Measurements from ENCODE around the gene TBC1D8.

Gene TBC1D8

DNA sequence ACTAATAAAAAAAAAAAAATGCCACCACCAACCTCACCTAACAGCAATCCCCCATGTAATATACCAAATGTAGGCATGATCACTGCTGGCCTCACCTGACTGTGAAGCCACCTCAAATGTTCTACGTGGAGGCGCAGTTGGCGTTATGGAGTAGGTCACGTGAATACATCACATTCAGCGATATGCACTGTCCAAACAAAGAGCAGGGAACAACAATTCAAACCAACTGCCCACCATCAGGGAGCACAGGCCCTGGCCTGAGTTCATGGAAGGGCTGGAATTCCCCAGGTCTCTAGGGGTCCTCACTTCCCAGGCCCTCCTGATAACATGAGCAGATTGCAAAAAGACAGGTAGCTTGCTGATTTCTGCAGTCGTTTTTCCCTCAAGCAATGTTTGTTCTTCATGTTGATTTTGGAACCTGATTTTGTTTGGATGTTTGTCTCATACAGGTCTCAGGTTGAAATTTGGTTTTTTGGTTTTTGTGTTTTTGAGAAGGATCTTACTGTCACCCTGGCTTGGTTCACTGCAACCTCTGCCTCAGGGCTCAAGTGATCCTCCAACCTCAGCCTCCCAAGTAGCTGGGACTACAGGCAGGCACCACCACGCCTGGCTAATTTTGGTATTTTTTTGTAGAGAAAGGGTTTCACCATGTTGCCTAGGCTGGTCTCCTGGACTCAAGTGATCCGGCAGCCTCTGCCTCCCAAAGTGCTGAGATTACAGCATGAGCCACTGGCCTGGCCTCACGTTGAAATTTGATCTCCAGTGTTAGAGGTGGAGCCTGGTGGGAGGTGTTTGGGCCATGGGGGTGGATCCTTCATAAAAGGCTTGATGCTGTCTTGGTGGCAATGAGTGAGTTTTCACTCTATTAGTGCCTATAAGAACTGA, 15.5 kb downstream of the TBC1D8 start:
- H3K4me3 ChIP-seq (ENCODE audit: low read depth, low read length): no peak overlapping the region
- no peak for TF ChIP-seq CTCF (IDR thresholded peaks at IDR 0.05; ENCODE audit: borderline replicate concordance, insufficient read depth, low read depth, low read length)

GRCh38 chr2:101133492-101134100, 17.6 kb downstream of the TBC1D8 start:
- TF ChIP-seq CTCF (IDR thresholded peaks at IDR 0.05; ENCODE audit: borderline replicate concordance, insufficient read depth, low read depth, low read length): no peak
- H3K4me3 ChIP-seq (ENCODE audit: low read depth, low read length): no peak overlapping the region

GRCh38 chr2:101132202-101132601, 19.0 kb downstream of the TBC1D8 start:
- TF ChIP-seq CTCF (IDR thresholded peaks at IDR 0.05; ENCODE audit: borderline replicate concordance, insufficient read depth, low read depth, low read length): no peak
- no peak overlapping the region for H3K4me3 ChIP-seq (ENCODE audit: low read depth, low read length)

DNA sequence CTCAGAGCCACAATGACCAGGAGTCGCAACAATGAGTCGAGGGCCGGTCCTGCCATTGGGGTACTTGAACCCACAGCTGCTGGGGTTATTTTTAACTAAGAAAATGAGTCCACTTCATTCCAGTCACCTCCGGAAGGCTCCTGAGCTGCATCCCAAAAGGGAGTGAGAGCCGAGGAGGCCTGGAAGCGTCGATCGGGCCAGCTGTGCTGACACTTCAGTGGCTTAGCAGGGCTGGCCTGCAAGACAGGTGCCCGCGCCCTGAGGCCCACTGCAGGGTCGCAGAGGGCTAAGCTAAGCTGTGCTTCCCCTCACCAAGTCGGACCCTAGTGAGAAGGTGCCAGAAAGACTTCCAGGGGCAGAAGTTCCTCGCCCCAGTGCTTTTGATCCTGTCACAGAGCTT, 21.1 kb downstream of the TBC1D8 start:
- TF ChIP-seq CTCF (IDR thresholded peaks at IDR 0.05; ENCODE audit: borderline replicate concordance, insufficient read depth, low read depth, low read length): no peak
- no peak overlapping the region for H3K4me3 ChIP-seq (ENCODE audit: low read depth, low read length)

DNA sequence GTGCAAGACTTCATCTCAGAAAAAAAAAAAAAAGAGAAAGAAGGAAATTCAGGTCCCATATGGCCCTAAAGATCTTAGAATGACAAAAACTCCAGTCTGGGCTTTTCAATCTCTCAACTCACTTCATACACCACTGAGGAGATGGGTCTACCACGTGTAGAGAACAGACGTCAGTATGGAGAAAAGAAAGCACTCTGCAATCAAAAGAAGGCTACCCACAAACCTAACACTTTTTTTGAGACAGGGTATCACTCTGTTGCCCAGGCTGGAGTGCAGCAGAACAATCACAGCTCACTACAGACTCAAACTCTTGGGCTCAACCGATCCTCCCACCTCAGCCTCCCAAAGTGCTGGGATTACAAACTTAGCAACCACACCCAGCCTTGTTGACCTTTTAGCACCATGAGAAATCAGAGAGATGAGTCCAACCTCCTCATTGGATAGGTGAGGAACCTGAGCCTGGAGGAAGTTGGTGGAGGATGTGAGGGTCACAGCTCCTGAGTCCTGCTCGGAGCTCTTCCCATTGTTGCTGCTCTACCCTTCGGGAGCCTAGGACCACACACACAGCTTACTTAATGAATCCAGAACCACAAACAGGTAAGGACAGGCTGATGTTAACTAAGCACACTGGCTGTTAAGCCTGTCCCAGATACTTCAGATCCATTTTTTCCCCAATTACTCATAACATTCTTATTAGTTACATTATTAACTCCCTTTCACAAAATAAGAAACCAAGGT, 23.7 kb downstream of the TBC1D8 start:
- no peak for TF ChIP-seq CTCF (IDR thresholded peaks at IDR 0.05; ENCODE audit: borderline replicate concordance, insufficient read depth, low read depth, low read length)
- no peak overlapping the region for H3K4me3 ChIP-seq (ENCODE audit: low read depth, low read length)

DNA sequence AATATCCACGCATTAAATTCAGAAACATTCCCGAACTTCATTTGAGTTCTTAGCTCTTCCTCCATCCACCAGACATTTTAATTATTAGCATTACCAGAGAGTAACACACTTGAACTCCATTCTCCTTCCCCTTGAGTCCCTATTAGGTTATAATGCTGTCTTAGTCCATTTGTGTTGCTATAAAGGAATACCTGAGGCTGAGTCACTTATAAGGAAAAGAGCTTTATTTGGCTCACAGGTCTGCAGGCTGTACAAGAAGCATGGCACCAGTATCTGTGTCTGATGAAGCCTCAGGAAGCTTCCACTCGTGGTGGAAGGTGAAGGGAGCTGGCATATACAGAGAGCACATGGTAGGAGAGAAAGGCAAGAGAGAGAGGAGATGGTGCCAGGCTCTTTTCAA, 25.4 kb downstream of the TBC1D8 start:
- TF ChIP-seq CTCF (IDR thresholded peaks at IDR 0.05; ENCODE audit: borderline replicate concordance, insufficient read depth, low read depth, low read length): no peak
- H3K4me3 ChIP-seq (ENCODE audit: low read depth, low read length): no peak overlapping the region
